ENCODE results near the gene MTMR3.

GRCh38 chr22:30027169-30027568 lies 144.2 kb downstream of the MTMR3 start:
- TF ChIP-seq POLR2AphosphoS5 (IDR thresholded peaks at IDR 0.05; ENCODE audit: low read depth, low read length) (no peak), CTCF (IDR thresholded peaks at IDR 0.05) (no peak)

Data from Panc1 (cell line).